ENCODE data around the gene SLC1A5. TPM values are rescaled to one million over a fixed set of nuclear protein-coding genes. Genes with fewer than 3 reads are reported as not detected.
"Not testable (repeated sequence)": the region's sequence is repeated elsewhere in the genome, so short reads cannot be mapped to it uniquely, and the experiment has no call there.

The SLC1A5 gene
- total RNA-seq, 1 experiment from 2014 or later, result 104 TPM

- ChIA-PET POLR2A (no interaction called here), CTCF (no interaction called here)
- Histone ChIP-seq H3K36me3 (ENCODE audit: control insufficient read depth, insufficient read depth, low read length) (no peaks in the 10 kb centered on the region), H3K4me1 (ENCODE audit: control insufficient read depth, insufficient read depth, low read length) (no peaks in the 10 kb centered on the region), H3K9me3 (ENCODE audit: control insufficient read depth, insufficient read depth, low read depth, low read length) (no peaks in the 10 kb centered on the region), H3K27me3 (ENCODE audit: control insufficient read depth, insufficient read depth, low read length) (no peaks in the 10 kb centered on the region), H3K4me3 (ENCODE audit: low read depth in 2 of 2, low read length in 2 of 2) (no peak overlapping the region), H3K27ac (ENCODE audit: low read length) (no peak overlapping the region)
- no TSS peak for BruUV-seq (replicated peaks)
- in situ Hi-C loops (cut with HindIII; ENCODE audit: low pct_unique_long_range_greater_than_20kb, low sequenced_read_pairs), result no loop called here
- intact Hi-C loops (cut with micrococcal nuclease; ENCODE audit: unreplicated experiment), result no loop called here
- TF ChIP-seq POLR2AphosphoS5 (IDR thresholded peaks at IDR 0.05; ENCODE audit: low read depth, low read length) (no peak), SIN3A (IDR thresholded peaks at IDR 0.05; ENCODE audit: borderline replicate concordance, insufficient read depth, low read depth, low read length) (no peak), REST (IDR thresholded peaks at IDR 0.05; ENCODE audit: insufficient read depth in 1 of 2, low read depth in 2 of 2, low read length in 1 of 2) (no peak), TCF7L2 (IDR thresholded peaks at IDR 0.05; ENCODE audit: low read depth, low read length) (no peak)
- TF ChIP-seq, protein P1, sequence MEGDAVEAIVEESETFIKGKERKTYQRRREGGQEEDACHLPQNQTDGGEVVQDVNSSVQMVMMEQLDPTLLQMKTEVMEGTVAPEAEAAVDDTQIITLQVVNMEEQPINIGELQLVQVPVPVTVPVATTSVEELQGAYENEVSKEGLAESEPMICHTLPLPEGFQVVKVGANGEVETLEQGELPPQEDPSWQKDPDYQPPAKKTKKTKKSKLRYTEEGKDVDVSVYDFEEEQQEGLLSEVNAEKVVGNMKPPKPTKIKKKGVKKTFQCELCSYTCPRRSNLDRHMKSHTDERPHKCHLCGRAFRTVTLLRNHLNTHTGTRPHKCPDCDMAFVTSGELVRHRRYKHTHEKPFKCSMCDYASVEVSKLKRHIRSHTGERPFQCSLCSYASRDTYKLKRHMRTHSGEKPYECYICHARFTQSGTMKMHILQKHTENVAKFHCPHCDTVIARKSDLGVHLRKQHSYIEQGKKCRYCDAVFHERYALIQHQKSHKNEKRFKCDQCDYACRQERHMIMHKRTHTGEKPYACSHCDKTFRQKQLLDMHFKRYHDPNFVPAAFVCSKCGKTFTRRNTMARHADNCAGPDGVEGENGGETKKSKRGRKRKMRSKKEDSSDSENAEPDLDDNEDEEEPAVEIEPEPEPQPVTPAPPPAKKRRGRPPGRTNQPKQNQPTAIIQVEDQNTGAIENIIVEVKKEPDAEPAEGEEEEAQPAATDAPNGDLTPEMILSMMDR (IDR thresholded peaks at IDR 0.05), result no peak
- no peak for ATAC-seq
- no peak for DNase-seq (ENCODE audit: low read depth, low spot score)
Observed at GRCh38 chr19:46809534-46810272, 21.3 kb upstream of the SLC1A5 start.

- ChIA-PET POLR2A (no interaction called here), CTCF (no interaction called here)
- Histone ChIP-seq H3K4me3 (ENCODE audit: low read depth in 2 of 2, low read length in 2 of 2) (no peak overlapping the region), H3K27me3 (ENCODE audit: control insufficient read depth, insufficient read depth, low read length) (no peaks in the 10 kb centered on the region), H3K9me3 (ENCODE audit: control insufficient read depth, insufficient read depth, low read depth, low read length) (no peaks in the 10 kb centered on the region), H3K4me1 (ENCODE audit: control insufficient read depth, insufficient read depth, low read length) (no peaks in the 10 kb centered on the region), H3K36me3 (ENCODE audit: control insufficient read depth, insufficient read depth, low read length) (no peaks in the 10 kb centered on the region), H3K27ac (ENCODE audit: low read length) (no peak overlapping the region)
- no peak for TF ChIP-seq SIN3A (IDR thresholded peaks at IDR 0.05; ENCODE audit: borderline replicate concordance, insufficient read depth, low read depth, low read length)
- TF ChIP-seq, protein P1 (IDR thresholded peaks at IDR 0.05), result no peak
- no peak for TF ChIP-seq REST (IDR thresholded peaks at IDR 0.05; ENCODE audit: insufficient read depth in 1 of 2, low read depth in 2 of 2, low read length in 1 of 2)
- no peak for TF ChIP-seq POLR2AphosphoS5 (IDR thresholded peaks at IDR 0.05; ENCODE audit: low read depth, low read length)
- no peak for TF ChIP-seq TCF7L2 (IDR thresholded peaks at IDR 0.05; ENCODE audit: low read depth, low read length)
- intact Hi-C loops (cut with micrococcal nuclease; ENCODE audit: unreplicated experiment), result no loop called here
- in situ Hi-C loops (cut with HindIII; ENCODE audit: low pct_unique_long_range_greater_than_20kb, low sequenced_read_pairs), result no loop called here
- ATAC-seq (no peak), DNase-seq (ENCODE audit: low read depth, low spot score) (no peak)
- no TSS peak for BruUV-seq (replicated peaks)
Observed at GRCh38 chr19:46806656-46807055, 18.3 kb upstream of the SLC1A5 start.

- ATAC-seq; H3K4me3 ChIP-seq (ENCODE audit: low read depth in 2 of 2, low read length in 2 of 2); intact Hi-C loops (cut with micrococcal nuclease; ENCODE audit: unreplicated experiment); CTCF ChIA-PET; H3K27ac ChIP-seq (ENCODE audit: low read length); H3K27me3 ChIP-seq (ENCODE audit: control insufficient read depth, insufficient read depth, low read length); in situ Hi-C loops (cut with HindIII; ENCODE audit: low pct_unique_long_range_greater_than_20kb, low sequenced_read_pairs); H3K36me3 ChIP-seq (ENCODE audit: control insufficient read depth, insufficient read depth, low read length); DNase-seq (ENCODE audit: low read depth, low spot score); H3K4me1 ChIP-seq (ENCODE audit: control insufficient read depth, insufficient read depth, low read length); H3K9me3 ChIP-seq (ENCODE audit: control insufficient read depth, insufficient read depth, low read depth, low read length); BruUV-seq (replicated peaks): not testable (repeated sequence)
- POLR2A ChIA-PET, result interaction anchor here (0.7 kb wide), 1 partner anchor 121 kb away, joined by 4 read pairs; no protein-coding TSS in a partner anchor
Observed at GRCh38 chr19:46804432-46804831, 16.0 kb upstream of the SLC1A5 start.

Data from Panc1 (cell line).